ENCODE results near the gene KIF15.

GRCh38 chr3:44802011-44802410 lies 40.4 kb downstream of the KIF15 start:
- TF ChIP-seq, protein P1, sequence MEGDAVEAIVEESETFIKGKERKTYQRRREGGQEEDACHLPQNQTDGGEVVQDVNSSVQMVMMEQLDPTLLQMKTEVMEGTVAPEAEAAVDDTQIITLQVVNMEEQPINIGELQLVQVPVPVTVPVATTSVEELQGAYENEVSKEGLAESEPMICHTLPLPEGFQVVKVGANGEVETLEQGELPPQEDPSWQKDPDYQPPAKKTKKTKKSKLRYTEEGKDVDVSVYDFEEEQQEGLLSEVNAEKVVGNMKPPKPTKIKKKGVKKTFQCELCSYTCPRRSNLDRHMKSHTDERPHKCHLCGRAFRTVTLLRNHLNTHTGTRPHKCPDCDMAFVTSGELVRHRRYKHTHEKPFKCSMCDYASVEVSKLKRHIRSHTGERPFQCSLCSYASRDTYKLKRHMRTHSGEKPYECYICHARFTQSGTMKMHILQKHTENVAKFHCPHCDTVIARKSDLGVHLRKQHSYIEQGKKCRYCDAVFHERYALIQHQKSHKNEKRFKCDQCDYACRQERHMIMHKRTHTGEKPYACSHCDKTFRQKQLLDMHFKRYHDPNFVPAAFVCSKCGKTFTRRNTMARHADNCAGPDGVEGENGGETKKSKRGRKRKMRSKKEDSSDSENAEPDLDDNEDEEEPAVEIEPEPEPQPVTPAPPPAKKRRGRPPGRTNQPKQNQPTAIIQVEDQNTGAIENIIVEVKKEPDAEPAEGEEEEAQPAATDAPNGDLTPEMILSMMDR (IDR thresholded peaks at IDR 0.05 in 8 of 11, conservative IDR thresholded peaks at IDR 0.05 in 3 of 11): no peak
- TF ChIP-seq POLR2A (IDR thresholded peaks at IDR 0.05) (no peak), POLR2AphosphoS5 (IDR thresholded peaks at IDR 0.05) (no peak)
